Raji (cell line): ENCODE measurements around the gene PJA1.

Experiments
- POLR2A ChIP-seq: IDR thresholded peaks from 2 replicates; pipeline ENCODE4 v1.6.1; 2011; ENCODE audit warnings: low read depth, low read length, control low read depth; ENCODE audit not compliant: insufficient read depth

PJA1 gene

GRCh38 chrX:69155786-69156520, 9.3 kb downstream of the PJA1 start:
- no peak for TF ChIP-seq POLR2A

GRCh38 chrX:69154051-69154450, 11.2 kb downstream of the PJA1 start:
- TF ChIP-seq POLR2A: no peak

- no peak for TF ChIP-seq POLR2A
Measured at GRCh38 chrX:69153060-69153730, 12.1 kb downstream of the PJA1 start.

GRCh38 chrX:69152417-69152841, 12.8 kb downstream of the PJA1 start:
- no peak for TF ChIP-seq POLR2A

- no peak for TF ChIP-seq POLR2A
Measured at GRCh38 chrX:69151866-69152284, 13.4 kb downstream of the PJA1 start.

GRCh38 chrX:69150281-69150960, 14.8 kb downstream of the PJA1 start:
- TF ChIP-seq POLR2A: no peak

- no peak for TF ChIP-seq POLR2A
Measured at GRCh38 chrX:69149466-69150280, 15.6 kb downstream of the PJA1 start.

GRCh38 chrX:69148946-69149345, 16.3 kb downstream of the PJA1 start:
- TF ChIP-seq POLR2A: no peak

- no peak for TF ChIP-seq POLR2A
Measured at GRCh38 chrX:69146739-69147138, 18.5 kb downstream of the PJA1 start.

- no peak for TF ChIP-seq POLR2A
Measured at GRCh38 chrX:69145714-69146113, 19.5 kb downstream of the PJA1 start.

GRCh38 chrX:69144838-69145680, 20.2 kb downstream of the PJA1 start:
- TF ChIP-seq POLR2A: no peak

GRCh38 chrX:69143530-69143929, 21.7 kb downstream of the PJA1 start:
- TF ChIP-seq POLR2A: no peak

- TF ChIP-seq POLR2A: no peak
Measured at GRCh38 chrX:69142788-69143469, 22.3 kb downstream of the PJA1 start.

GRCh38 chrX:69140837-69141236, 24.4 kb downstream of the PJA1 start:
- TF ChIP-seq POLR2A: no peak
